Stimulated activated CD4-positive, alpha-beta T cell treated with anti-CD3 and anti-CD28 coated beads, Interleukin-4, amount 100 ng/mL, for 4 hours (primary cell): ENCODE data around the gene PRR14.
"Not testable (repeated sequence)": the region's sequence is repeated elsewhere in the genome, so short reads cannot be mapped to it uniquely, and the experiment has no call there.

Source experiments
- DNase-seq, 2 experiments: peaks; one replicate each; pipeline ENCODE4 v3.0.0-alpha.2; 2020

Gene PRR14

GRCh38 chr16:30650369-30651123, at the start of gene PRR14:
TSS of gene PRR14 (plus strand) at chr16:30650960. CDS start at chr16:30651646, 686 bp downstream.
- DNase-seq, result peak; percentile 94 to 99

- no peak for DNase-seq
Measured at GRCh38 chr16:30601966-30602365, 48.8 kb upstream of the PRR14 start.

- no peak for DNase-seq
Measured at GRCh38 chr16:30602616-30603277, 48.0 kb upstream of the PRR14 start.

GRCh38 chr16:30603945-30604315, 46.8 kb upstream of the PRR14 start:
- no peak for DNase-seq

- DNase-seq, result no peak
Measured at GRCh38 chr16:30604316-30604947, 46.3 kb upstream of the PRR14 start.

- no peak for DNase-seq
Measured at GRCh38 chr16:30605158-30605557, 45.6 kb upstream of the PRR14 start.

GRCh38 chr16:30606004-30606403, 44.8 kb upstream of the PRR14 start:
- no peak for DNase-seq

- peak; percentile 14 to 51 for DNase-seq
Measured at GRCh38 chr16:30609002-30609925, 41.5 kb upstream of the PRR14 start.

GRCh38 chr16:30609926-30610839, 40.6 kb upstream of the PRR14 start, which contains the start of gene ZNF689:
TSS of gene ZNF689 (minus strand) at chr16:30610389. CDS start at chr16:30610041, 348 bp downstream.
- DNase-seq, result peak; percentile 87 to 93

- DNase-seq, result peak; percentile 42 to 50
Measured at GRCh38 chr16:30615358-30616091, 35.2 kb upstream of the PRR14 start.

- DNase-seq, result no peak
Measured at GRCh38 chr16:30619202-30619601, 31.6 kb upstream of the PRR14 start.

GRCh38 chr16:30619638-30620037, 31.1 kb upstream of the PRR14 start:
- no peak for DNase-seq

GRCh38 chr16:30620169-30620568, 30.6 kb upstream of the PRR14 start:
- DNase-seq, result no peak

- DNase-seq, result no peak
Measured at GRCh38 chr16:30621765-30622164, 29.0 kb upstream of the PRR14 start.

- DNase-seq, result no peak
Measured at GRCh38 chr16:30622455-30623032, 28.2 kb upstream of the PRR14 start.

GRCh38 chr16:30623536-30624283, 27.1 kb upstream of the PRR14 start:
- no peak for DNase-seq

GRCh38 chr16:30626236-30626635, 24.5 kb upstream of the PRR14 start:
- DNase-seq, result no peak

GRCh38 chr16:30628628-30629540, 21.9 kb upstream of the PRR14 start:
- DNase-seq, result peak; percentile 82 to 89

GRCh38 chr16:30632454-30632853, 18.3 kb upstream of the PRR14 start:
- not testable (repeated sequence) for DNase-seq
